Panc1 (cell line): ENCODE data around the gene OGFOD3. TPM values are rescaled to one million over a fixed set of nuclear protein-coding genes. Genes with fewer than 3 reads are reported as not detected.
"Not testable (repeated sequence)": the region's sequence is repeated elsewhere in the genome, so short reads cannot be mapped to it uniquely, and the experiment has no call there.

Source experiments
- ATAC-seq: fragments of 200-7000 bp; cut with Tn5 transposase; 2 replicates; pipeline ENCODE4 v1.9.1; 2020; ENCODE audit warnings: mild to moderate bottlenecking, moderate library complexity
- BruUV-seq: library from RNA; stranded (reverse); fragments of 400-500 nt; replicated peaks from 2 replicates; lab custom pipeline; 2021; lab: Mats Ljungman, UMichigan
- CTCF ChIA-PET: fragments of 300-600 bp; sonication (Branson Sonifier 250); formaldehyde crosslinking; loops from one replicate; lab custom pipeline; 2022; ENCODE audit warnings: antibody characterized with exemption; lab: Charles Lee
- POLR2A ChIA-PET: fragments of 300-600 bp; sonication (Branson Sonifier 250); formaldehyde crosslinking; loops from one replicate; lab custom pipeline; 2022; ENCODE audit warnings: antibody characterized with exemption; lab: Charles Lee
- DNase-seq: peaks from one replicate; pipeline ENCODE4 v3.0.0-alpha.2; 2010; ENCODE audit warnings: low read depth, low spot score
- H3K27ac ChIP-seq: 2 replicates; pipeline ENCODE4 v1.5.1; 2011; ENCODE audit warnings: mild to moderate bottlenecking, low read length, inconsistent platforms
- H3K27me3 ChIP-seq: fragments of 200-500 bp; sonication (Bioruptor generic); 2 replicates; pipeline ENCODE4 v1.6.0; 2014; ENCODE audit warnings: low read length, inconsistent platforms; ENCODE audit not compliant: control insufficient read depth, insufficient read depth
- H3K36me3 ChIP-seq: fragments of 200-500 bp; sonication (Bioruptor generic); 2 replicates; pipeline ENCODE4 v1.5.1; 2014; ENCODE audit warnings: inconsistent platforms, mild to moderate bottlenecking, low read length, moderate library complexity; ENCODE audit not compliant: control insufficient read depth, insufficient read depth
- H3K4me1 ChIP-seq: 2 replicates; pipeline ENCODE4 v1.5.1; 2011; ENCODE audit warnings: inconsistent platforms, mild to moderate bottlenecking, low read length, moderate library complexity; ENCODE audit not compliant: control insufficient read depth, insufficient read depth
- H3K4me3 ChIP-seq, 2 experiments: 2 replicates each; pipeline ENCODE4 v1.5.1; 2011 to 2012; ENCODE audit warnings: low read depth in 2 of 2, low read length in 2 of 2, mild to moderate bottlenecking in 2 of 2, inconsistent platforms in 1 of 2, moderate library complexity in 1 of 2
- H3K9me3 ChIP-seq: fragments of 200-500 bp; sonication (Bioruptor generic); 2 replicates; pipeline ENCODE4 v1.5.1; 2014; ENCODE audit warnings: low read depth, mild to moderate bottlenecking, inconsistent platforms, low read length, moderate library complexity; ENCODE audit not compliant: control insufficient read depth, insufficient read depth
- CTCF ChIP-seq: fragments of 450-650 bp; IDR thresholded peaks from 2 replicates; pipeline ENCODE4 v1.5.1; 2017; ENCODE audit warnings: mild to moderate bottlenecking
- POLR2AphosphoS5 ChIP-seq: IDR thresholded peaks from 2 replicates; pipeline ENCODE4 v1.6.1; 2012; ENCODE audit warnings: mild to moderate bottlenecking, low read depth, low read length, moderate library complexity
- REST ChIP-seq, 2 experiments: IDR thresholded peaks; 2 replicates each; pipeline ENCODE4 v1.6.1; 2011 to 2012; ENCODE audit warnings: low read depth in 2 of 2, control low read depth in 1 of 2, low read length in 1 of 2, mild to moderate bottlenecking in 1 of 2, moderate library complexity in 1 of 2; ENCODE audit not compliant: insufficient read depth in 1 of 2
- SIN3A ChIP-seq: IDR thresholded peaks from 2 replicates; pipeline ENCODE4 v1.6.1; 2012; ENCODE audit warnings: low read depth, mild to moderate bottlenecking, low read length, moderate library complexity, borderline replicate concordance; ENCODE audit not compliant: insufficient read depth
- TCF7L2 ChIP-seq: IDR thresholded peaks from 2 replicates; pipeline ENCODE4 v1.6.1; 2011; ENCODE audit warnings: mild to moderate bottlenecking, low read depth, low read length, inconsistent platforms
- in situ Hi-C: cut with HindIII; loops from 2 replicates; pipeline ENCODE4 v1.10.0; 2016; ENCODE audit warnings: low sequenced_read_pairs, low pct_unique_long_range_greater_than_20kb
- intact Hi-C: fragments of 100-400 bp; cut with micrococcal nuclease; formaldehyde crosslinking; loops from one replicate; pipeline ENCODE4 v1.10.0; 2022; ENCODE audit not compliant: unreplicated experiment
- total RNA-seq: library from RNA; stranded (reverse); gene quantifications from one replicate; pipeline ENCODE4 v1.2.1, GENCODE V29; 2021; ENCODE audit not compliant: unreplicated experiment

OGFOD3 gene
- total RNA-seq, 1 experiment from 2014 or later, result 53.9 TPM

- POLR2A ChIA-PET, in situ Hi-C loops, DNase-seq, intact Hi-C loops, H3K9me3 ChIP-seq, H3K36me3 ChIP-seq, BruUV-seq, H3K4me3 ChIP-seq, H3K27me3 ChIP-seq, ATAC-seq: not testable (repeated sequence)
- H3K4me1 ChIP-seq, result peaks cover 41% of the 10 kb centered on the region
- CTCF ChIA-PET, result interaction anchor here (0.6 kb wide), 1 partner anchor 36 kb away, joined by 3 read pairs; no protein-coding TSS in a partner anchor
- peak overlapping the region; percentile 62 for H3K27ac ChIP-seq
Observed at GRCh38 chr17:82381703-82382009, 36.7 kb downstream of the OGFOD3 start.

- no peak for DNase-seq
- intact Hi-C loops (no loop called here), in situ Hi-C loops (no loop called here)
- Histone ChIP-seq H3K27ac (peak overlapping the region; percentile 62), H3K4me3 (peak overlapping the region; percentile 9 to 37; a peak in 3 of 4 replicates), H3K27me3 (no peaks in the 10 kb centered on the region), H3K9me3 (no peaks in the 10 kb centered on the region), H3K36me3 (no peaks in the 10 kb centered on the region), H3K4me1 (peaks cover 36% of the 10 kb centered on the region)
- TF ChIP-seq POLR2AphosphoS5 (no peak), TCF7L2 (no peak), REST (IDR thresholded peaks at IDR 0.05; ENCODE audit: insufficient read depth in 1 of 2, low read depth in 2 of 2, low read length in 1 of 2) (no peak), SIN3A (no peak)
- CTCF ChIA-PET, result interaction anchor here (0.9 kb wide), 1 partner anchor 121 kb away, joined by 4 read pairs; no protein-coding TSS in a partner anchor
- BruUV-seq, result no TSS peak
- ATAC-seq, result no peak
- POLR2A ChIA-PET, result interaction anchor here (0.7 kb wide), 1 partner anchor 98 kb away, joined by 4 read pairs; no protein-coding TSS in a partner anchor
Observed at GRCh38 chr17:82380860-82381702, 37.3 kb downstream of the OGFOD3 start.

- no peak for ATAC-seq
- Histone ChIP-seq H3K36me3 (no peaks in the 10 kb centered on the region), H3K4me3 (no peak overlapping the region), H3K27ac (no peak overlapping the region), H3K4me1 (peaks cover 12% of the 10 kb centered on the region), H3K27me3 (no peaks in the 10 kb centered on the region), H3K9me3 (no peaks in the 10 kb centered on the region)
- no TSS peak for BruUV-seq
- CTCF ChIA-PET, result interaction anchor here (0.6 kb wide), 1 partner anchor 23 kb away, joined by 3 read pairs; no protein-coding TSS in a partner anchor
- in situ Hi-C loops (no loop called here), intact Hi-C loops (no loop called here)
- no peak for DNase-seq
- TF ChIP-seq CTCF, result no peak
- TF ChIP-seq SIN3A, result no peak
- TF ChIP-seq POLR2AphosphoS5, result no peak
- TF ChIP-seq REST (IDR thresholded peaks at IDR 0.05; ENCODE audit: insufficient read depth in 1 of 2, low read depth in 2 of 2, low read length in 1 of 2), result no peak
- no peak for TF ChIP-seq TCF7L2
- POLR2A ChIA-PET, result interaction anchor here (0.7 kb wide), 1 partner anchor 56 kb away, joined by 9 read pairs; no protein-coding TSS in a partner anchor
Observed at GRCh38 chr17:82378741-82379021, 39.7 kb downstream of the OGFOD3 start.
